GM12873 (cell line): ENCODE data around the gene TERT.

ENCODE experiments used
- TF ChIP-seq, protein P1 (sequence below): IDR thresholded peaks from 2 replicates; pipeline ENCODE4 v1.5.1; 2012; ENCODE audit warnings: low read depth, mild to moderate bottlenecking, moderate library complexity, low read length, control low read depth; ENCODE audit not compliant: insufficient read depth; ENCODE audit errors: missing control alignments

Gene TERT

DNA sequence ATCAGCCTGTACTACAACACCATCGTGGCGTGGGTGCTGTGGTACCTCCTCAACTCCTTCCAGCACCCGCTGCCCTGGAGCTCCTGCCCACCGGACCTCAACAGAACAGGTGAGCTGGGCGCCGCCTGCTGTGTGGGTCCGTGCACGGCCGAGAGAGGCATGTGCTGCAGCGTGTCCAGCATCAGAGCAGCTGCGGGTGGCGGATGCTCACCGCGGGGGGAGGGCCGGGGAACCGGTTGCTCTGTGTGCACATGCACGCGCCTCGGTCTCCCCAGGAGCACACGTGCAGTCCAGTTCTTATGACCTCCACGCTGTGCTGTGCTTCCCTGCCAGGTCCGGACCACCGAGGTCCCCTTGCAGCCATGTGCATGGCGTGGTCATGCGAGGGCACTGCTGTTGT lies 62.1 kb downstream of the TERT start:
- TF ChIP-seq, protein P1, sequence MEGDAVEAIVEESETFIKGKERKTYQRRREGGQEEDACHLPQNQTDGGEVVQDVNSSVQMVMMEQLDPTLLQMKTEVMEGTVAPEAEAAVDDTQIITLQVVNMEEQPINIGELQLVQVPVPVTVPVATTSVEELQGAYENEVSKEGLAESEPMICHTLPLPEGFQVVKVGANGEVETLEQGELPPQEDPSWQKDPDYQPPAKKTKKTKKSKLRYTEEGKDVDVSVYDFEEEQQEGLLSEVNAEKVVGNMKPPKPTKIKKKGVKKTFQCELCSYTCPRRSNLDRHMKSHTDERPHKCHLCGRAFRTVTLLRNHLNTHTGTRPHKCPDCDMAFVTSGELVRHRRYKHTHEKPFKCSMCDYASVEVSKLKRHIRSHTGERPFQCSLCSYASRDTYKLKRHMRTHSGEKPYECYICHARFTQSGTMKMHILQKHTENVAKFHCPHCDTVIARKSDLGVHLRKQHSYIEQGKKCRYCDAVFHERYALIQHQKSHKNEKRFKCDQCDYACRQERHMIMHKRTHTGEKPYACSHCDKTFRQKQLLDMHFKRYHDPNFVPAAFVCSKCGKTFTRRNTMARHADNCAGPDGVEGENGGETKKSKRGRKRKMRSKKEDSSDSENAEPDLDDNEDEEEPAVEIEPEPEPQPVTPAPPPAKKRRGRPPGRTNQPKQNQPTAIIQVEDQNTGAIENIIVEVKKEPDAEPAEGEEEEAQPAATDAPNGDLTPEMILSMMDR, result no peak

DNA sequence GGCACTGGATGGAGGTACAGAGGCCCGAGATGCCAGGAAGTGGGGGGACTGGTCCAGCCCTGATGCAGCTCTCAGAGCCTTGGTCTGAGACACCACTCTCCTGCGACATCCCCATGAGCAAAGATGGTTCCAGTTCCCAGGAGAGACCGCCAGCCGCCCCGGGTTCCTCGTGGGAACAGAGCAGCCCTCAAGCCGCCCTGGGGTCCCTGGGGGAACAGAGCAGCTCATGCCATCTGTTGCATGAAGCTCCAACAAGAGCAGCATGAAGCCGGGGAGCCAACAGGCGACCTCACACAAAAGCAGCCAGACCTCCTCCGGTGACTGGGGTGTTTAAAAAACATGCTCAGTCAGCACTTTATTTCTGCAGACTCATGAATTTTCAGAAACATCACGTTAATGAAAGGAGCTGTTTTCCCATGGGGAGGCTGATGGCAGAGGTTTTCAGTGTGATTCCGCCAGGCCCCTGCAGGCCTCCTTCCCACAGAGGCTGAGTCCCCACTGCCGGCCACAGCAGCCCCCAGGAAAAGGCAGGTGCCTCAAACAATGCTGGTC lies 63.4 kb downstream of the TERT start:
- TF ChIP-seq, protein P1, result no peak

DNA sequence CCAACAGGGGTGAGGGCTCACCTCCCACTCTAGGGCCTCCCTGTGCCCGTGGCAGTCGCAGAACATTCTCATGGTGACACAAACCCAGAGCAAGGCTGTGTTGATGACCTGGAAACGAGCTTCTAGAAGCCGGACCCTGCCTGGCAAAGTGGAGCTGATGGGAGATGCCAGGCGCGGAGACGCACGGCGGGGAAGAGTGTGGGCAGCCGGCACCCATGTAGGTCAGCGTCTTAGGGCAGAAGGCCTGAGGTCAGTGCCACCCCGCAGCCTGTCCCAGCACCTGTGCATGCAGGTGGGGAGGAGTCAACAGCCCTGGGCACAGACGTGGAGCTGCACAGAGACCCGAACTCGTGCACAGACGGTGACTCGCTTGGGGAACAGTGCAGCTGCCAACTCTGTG lies 64.3 kb downstream of the TERT start:
- TF ChIP-seq, protein P1, result no peak

DNA sequence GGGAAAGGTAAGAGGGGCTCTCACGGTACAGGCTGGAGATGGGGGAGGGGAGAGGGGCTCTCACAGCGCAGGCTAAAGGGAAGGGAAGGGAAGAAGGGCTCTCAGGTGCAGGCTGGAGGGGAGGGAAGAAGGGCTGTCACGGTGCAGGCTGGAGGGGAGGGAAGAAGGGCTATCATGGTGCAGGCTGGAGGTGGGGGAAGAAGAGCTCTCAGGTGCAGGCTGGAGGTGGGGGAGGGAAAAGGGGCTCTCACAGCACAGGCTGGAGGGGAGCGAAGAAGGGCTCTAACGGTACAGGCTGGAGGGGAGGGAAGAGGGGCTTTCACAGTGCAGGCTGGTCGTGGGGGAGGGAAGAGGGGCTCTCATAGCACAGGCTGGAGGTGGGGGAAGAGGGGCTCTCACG lies 65.0 kb downstream of the TERT start:
- TF ChIP-seq, protein P1, result no peak

DNA sequence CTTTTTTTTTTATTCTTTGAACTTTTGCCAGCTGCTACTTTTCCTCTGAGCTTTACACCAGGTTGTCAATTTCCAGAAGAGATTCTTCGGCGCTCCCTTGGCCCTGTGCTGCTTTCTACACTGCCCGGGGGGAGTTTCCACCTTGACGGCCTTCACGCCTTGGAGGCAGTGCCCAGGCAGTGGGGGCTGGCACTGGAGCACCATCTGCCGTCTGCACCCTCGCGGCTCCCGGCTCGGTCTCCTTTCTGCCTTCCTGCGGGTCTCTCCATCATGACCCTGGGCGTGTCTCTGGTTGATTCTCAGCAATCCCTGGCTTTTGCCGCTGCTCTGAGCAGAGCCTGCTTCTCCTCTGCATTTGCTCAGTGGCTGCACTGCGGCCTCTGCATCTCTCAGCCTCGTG lies 66.7 kb downstream of the TERT start:
- TF ChIP-seq, protein P1, result no peak

DNA sequence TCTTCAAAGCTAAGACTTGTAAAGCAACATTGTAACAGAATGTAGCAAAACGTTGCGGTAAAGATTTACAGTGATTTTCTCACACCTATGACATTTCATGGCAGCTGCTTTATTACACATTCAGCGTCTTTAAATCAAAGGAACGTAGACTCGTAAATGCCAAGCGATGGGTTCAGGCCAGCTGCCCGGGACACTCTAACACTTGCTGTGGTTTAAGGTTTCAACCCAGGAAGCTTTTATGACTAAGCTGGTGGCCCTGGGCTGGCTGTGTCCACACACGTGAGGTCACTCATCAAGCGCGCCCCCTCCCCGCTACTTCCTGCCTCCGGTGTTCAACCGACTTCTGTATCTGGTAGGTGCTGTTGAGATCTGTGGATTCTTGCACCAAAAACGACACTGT lies 67.2 kb downstream of the TERT start:
- TF ChIP-seq, protein P1, result no peak

DNA sequence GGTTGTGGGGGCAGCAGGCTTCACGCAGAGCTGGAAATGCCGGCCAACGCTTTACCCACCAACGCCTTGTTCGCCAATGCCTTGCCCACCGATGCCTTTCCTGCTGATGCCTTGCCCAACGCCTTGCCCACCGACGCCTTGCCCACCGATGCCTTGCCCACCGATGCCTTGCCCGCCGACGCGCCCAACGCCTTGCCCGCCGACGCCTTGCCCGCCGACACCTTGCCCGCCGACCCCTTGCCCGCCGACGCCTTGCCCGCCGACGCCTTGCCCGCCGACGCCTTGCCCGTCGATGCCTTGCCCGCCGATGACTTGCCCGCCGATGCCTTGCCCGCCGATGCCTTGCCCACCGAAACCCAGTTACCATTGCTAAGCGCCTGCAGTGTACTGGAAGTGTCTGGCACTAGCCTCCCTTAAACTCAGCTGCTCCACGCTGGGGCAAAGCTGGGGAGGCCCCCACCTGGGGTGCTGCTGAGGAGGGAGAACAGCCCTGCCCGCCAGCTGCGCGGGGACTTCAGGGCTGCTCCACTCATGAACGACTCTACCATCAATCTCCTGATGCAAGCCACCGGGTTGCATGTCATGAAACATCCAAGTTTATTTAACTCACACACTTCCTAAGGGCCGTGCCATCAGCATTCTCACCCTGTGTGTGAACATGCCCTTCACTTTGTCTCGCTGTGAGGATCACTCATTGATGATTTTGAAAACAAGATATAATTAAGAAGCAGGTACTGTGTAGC lies 67.9 kb downstream of the TERT start:
- TF ChIP-seq, protein P1, result no peak
